HUDEP-2 (cell line): ENCODE measurements around the gene CTDSP1.

Experiments used
- DNase-seq, 76 experiments: peaks; one replicate each; lab custom pipeline; 2025; ENCODE audit not compliant: unreplicated experiment in 76 of 76; lab: John Stamatoyannopoulos, UW

Gene CTDSP1

GRCh38 chr2:218448934-218449333, 49.3 kb downstream of the CTDSP1 start:
- DNase-seq = no peak

- DNase-seq = no peak
Observed at GRCh38 chr2:218452079-218452478, 52.4 kb downstream of the CTDSP1 start.
